Hippocampal formation (tissue), 2 donors: Measurements from ENCODE around the gene MESP2.
A peak's percentile ranks its signal among the peaks of the same experiment; 100 is the strongest.

ENCODE experiments used
- DNase-seq, 2 donors: peaks; one replicate each; lab custom pipeline; 2025; lab: John Stamatoyannopoulos, UW

MESP2 gene, protein sequence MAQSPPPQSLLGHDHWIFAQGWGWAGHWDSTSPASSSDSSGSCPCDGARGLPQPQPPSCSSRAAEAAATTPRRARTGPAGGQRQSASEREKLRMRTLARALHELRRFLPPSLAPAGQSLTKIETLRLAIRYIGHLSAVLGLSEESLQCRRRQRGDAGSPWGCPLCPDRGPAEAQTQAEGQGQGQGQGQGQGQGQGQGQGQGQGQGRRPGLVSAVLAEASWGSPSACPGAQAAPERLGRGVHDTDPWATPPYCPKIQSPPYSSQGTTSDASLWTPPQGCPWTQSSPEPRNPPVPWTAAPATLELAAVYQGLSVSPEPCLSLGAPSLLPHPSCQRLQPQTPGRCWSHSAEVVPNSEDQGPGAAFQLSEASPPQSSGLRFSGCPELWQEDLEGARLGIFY

DNA sequence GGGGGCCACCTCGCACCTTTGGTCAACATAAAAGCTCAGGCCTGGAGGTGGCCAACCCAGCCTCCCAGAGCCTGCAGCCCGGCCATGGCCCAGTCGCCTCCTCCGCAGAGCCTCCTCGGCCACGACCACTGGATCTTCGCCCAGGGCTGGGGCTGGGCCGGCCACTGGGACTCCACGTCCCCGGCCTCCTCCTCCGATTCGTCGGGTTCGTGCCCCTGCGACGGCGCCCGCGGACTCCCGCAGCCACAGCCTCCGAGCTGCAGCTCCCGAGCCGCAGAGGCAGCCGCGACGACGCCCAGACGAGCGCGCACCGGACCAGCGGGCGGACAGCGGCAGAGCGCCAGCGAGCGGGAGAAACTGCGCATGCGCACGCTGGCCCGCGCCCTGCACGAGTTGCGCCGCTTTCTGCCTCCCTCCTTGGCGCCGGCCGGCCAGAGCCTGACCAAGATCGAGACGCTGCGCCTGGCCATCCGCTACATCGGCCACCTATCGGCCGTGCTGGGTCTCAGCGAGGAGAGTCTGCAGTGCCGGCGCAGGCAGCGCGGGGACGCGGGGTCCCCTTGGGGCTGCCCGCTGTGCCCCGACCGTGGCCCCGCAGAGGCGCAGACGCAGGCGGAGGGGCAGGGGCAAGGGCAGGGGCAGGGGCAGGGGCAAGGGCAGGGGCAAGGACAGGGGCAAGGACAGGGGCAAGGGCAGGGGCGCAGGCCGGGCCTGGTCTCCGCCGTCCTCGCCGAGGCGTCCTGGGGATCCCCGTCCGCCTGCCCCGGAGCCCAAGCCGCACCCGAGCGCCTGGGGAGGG is at the start of gene MESP2:
MESP2 (plus strand) TSS at position 59 of the 799 bp plus-strand sequence; CDS start at position 85, 26 bp downstream.
- DNase-seq = peak in 1 of 2 donors; percentile 66

DNA sequence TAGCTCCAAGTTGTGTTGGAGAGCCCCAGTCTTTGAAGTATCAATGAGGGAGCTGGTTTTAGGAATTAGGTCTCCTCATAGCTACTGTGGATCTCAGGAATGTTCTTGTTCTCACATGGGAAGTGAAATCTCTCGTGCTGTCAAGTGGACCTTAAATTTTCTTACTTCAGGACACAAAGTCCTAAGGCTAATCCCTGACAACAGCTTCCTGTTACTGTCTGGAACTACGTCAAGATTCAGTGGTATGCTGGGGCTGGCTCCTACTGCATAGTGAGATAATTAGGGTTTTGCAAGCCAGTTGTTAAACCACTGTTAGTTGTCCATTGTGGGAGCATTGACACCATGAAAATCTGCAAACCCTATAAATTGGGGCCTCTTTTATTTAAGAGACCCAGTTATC is 47.9 kb upstream of the MESP2 start:
- no peak for DNase-seq

DNA sequence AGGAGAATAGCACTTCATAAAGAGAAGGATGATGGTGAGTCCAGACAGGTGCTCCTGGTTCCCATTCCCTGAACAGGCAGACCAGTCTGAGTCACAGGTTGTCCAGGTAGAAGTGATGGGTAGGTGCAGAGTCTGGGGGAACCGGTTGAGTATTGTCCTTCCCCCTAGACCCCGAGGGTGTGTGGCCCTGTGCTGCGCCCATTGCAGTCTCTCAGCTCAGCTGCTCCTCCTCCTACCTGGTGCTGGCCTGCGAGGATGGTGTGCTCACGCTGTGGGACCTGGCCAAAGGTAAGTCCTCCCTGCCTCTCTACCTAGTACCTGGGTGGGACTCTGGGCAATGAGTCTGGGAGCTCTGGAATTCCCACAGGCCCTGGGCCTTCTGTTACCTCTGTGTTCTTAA is 44.9 kb upstream of the MESP2 start:
- no peak for DNase-seq

DNA sequence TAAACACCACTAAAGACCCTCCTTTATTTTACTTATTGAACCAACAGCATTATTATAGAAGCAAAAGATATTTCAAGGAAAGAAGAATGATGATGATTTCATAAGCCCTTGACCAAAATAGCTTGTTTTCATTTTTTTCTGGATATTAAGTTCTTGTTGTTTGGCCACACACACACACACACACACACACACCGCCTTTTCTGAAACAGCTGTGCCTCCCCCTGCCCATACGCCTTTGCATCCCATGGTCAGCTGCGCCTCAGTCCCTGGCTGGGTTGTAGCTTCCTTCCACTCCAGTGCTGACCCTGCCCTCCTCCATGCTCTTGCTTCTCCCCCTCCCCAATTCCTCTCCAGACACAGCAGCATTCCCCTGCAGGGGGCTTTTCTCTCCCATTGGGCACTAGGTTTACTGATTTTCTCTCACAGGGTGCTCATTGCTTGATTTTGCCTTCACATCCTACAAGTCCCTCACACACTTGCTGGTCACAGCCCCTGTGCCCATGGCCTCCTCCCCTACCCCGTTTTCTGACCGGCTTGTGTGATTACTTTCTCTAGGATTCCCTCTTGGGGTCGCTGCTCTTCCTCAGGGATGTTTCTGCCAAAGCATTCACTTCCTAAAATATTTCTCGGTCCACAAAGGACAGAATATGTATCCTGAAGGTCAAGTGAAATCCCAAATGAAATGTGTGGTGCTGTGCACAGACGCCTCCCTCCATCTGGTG is 43.5 kb upstream of the MESP2 start:
- no peak for DNase-seq

DNA sequence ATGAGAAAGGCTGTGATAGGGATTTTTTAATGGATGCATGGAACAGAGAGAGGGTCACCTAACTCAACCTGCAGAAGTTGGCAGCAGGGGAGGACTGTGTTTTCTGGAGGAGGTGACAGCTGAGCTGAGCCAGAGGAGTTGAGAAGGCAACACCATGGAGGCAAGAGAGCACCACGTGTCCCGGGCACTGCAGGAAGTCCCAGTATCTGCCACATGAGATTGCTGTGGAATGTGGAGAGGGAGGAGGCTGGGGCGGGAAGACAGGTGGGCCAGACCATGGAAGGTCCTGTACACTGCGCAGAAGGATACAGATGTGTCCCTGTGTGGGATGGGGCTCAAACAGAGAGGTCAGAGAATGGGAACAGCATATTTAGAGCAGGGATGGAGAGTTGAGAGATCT is 40.4 kb upstream of the MESP2 start:
- DNase-seq = no peak

DNA sequence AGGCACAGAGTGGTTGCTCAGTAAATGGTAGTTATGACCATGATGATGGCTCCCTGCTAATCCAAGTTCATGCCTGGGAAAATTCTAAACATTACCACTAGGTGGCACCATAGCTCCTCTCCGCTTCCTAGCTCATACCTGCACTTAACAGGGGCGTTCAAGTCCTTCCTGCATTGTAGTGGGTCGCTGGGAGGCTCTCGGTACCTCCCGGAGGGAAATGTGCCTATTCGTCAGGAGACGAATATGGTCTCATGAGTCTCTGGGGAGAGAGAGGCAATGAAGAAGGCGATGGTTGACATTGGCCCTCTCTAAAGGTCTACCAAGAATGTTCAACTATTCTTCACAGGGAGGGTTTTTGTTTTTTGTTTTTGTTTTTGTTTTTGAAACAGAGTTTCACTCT is 36.0 kb upstream of the MESP2 start:
- DNase-seq = peak; percentile 17 to 55

DNA sequence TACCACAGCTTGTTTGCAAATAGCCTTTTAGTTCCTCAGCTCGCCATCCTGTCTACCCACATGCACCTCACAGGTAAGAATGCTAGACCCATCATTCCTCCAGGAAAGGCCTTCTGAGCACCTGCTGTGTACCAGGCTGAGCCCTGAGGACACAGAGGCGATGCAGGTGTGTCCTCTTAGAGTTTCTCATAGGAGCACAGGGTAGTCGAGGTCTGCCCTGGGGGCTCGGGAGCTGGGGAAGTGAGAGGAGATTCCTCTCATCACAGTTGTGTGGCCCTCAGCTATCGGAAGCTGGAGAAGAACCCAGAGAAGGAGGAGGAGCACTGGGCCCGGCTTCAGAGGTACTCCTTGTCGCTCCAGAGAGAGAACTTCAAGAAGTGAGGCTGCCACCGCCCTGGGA is 33.1 kb upstream of the MESP2 start:
- DNase-seq = no peak

DNA sequence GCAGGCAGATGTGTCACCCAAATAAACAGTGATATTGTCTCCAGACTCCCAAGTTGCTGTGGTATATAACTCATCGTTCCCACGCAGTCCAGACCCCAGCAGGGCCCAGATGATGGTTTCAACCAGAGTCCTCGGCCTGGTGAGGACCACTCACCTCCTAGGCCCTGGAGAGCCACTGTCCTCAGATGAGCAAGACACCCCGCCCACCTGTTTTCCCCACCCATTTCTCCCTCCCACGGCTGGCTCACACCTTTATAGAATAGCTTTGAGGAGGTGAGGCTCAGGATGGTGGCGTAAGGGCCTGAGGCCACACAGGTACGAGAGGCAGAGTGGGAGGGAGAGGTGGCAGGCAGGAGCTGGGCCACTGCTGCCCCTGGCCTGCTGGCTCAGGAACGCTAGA is 32.5 kb upstream of the MESP2 start:
- DNase-seq = no peak

DNA sequence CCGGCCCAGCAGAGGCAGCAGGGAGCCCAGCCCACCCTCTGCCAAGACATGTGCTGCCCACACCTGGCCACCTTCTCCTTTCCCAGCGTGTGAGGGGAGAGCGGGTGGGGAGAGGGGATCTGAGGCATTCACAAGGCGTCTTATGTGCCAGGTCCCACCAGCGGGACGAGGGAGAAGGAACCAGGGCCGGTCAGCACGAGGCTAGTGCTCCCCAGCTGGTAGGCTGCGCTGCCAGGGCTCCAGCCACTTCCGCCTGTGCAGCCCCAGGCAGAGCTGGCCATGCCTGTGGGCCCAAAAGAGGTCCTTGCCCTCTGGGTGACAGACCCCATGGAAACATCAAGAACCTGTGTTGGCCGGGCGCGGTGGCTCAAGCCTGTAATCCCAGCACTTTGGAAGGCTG is 31.0 kb upstream of the MESP2 start:
- DNase-seq = no peak

DNA sequence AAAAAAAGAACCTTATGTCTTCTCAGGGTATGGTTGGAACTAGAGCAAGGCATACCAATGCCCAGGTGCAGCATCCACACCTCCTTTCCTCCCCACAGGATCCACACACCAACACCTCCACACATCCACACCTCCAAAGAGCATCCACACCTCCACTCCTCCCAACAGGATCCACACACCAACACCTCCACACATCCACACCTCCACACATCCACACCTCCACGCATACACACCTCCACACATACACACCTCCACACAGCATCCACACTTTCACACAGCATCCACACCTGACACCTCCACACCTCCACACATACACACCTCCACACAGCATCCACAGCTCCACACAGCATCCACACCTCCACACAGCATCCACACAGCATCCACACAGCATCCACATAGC is 30.4 kb upstream of the MESP2 start:
- no peak for DNase-seq

DNA sequence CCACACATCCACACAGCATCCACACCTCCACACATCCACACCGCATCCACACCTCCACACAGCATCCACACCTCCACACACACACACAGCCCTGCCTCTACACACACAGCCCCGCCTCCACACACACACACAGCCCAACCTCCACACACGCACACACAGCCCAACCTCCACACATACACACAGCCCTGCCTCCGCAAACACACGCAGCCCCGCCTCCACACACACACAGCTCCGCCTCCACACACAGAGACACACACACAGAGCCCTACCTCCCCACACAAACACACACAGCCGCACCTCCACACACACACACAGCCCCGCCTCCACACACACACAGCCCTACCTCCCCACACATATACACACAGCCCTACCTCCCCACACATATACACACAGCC is 29.7 kb upstream of the MESP2 start:
- DNase-seq = no peak

DNA sequence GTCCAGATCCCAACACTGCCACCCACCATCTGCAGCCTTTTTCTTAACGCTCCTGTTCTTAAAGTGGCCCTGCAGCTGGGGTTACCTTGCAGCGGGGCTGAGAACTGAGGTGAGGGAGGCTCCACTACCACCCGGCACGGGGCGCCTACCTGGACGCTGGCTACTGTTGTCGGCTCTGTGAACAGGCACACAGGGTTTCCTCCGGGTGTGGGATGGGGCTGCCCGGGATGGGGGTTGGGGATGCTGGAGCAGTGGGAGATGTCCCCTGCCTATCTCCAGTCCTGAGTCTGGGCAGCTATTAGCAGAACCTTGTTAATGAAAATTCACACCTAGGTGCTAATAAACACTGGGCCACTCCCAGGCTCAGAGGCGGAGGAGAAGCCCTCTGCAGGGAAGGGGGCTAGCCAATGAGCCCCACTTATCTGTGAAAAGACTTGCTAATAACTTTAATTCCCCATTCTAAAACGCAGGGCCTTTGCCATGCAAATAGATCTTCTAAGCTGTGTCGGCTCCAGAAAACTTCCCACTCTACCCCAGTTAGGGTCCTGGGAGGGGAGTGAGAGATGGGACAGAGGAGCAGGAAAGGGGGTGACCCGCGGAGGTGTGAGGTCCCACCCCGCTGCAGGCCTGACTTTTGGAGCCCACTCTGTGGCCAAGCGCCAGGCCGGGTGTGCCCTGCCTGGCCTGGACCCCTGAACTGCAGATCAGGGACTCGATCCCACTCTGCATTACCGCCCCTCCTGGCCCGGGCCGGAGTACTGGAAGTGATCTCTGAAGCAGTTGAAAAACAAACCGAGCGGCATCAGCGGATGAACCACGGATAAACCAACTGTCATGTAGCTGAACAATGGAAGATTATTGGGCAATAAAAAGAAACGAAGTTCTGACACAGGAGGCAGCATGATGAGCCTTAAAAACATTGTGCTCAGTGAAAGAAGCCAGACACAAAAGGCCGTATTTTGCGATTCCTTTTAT is 28.1 kb upstream of the MESP2 start:
- no peak for DNase-seq

DNA sequence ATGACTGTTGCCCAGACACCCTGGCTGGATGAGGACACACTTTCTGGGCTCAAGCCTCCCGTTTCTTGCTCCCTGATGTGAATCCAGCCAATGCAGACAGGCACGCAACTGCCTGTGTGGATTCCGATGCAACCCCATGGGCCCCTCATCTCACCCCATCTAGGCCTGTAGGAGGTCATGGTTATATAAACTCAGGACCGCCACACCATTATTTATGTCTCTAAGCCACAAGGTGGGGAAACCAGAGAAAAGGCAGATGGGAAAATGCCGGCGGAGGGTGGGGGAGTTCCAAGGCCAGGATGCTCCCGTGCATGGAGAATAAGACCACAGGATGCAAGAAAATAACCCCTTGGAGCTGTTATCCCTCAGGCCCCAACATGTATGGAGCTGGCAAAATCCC is 27.1 kb upstream of the MESP2 start:
- no peak for DNase-seq

DNA sequence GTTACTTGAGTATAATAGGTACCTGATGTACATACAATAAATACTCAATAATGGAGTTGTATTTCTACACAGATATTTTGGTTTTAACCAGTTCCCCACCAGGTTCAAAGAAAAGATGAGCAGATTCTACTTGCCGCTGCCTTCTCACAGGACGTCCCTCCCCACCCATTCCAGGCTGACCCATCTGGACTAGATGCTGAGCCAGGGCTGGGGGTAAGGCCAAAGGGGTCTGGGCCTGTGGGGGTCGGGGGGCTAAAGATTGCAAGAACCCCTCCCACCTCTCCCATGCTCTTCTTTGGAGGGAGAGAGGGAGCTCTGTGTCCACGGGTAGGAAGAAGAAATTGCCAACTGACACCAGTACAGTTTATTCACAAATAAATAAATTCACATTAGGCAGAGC is 26.6 kb upstream of the MESP2 start:
- DNase-seq = no peak

DNA sequence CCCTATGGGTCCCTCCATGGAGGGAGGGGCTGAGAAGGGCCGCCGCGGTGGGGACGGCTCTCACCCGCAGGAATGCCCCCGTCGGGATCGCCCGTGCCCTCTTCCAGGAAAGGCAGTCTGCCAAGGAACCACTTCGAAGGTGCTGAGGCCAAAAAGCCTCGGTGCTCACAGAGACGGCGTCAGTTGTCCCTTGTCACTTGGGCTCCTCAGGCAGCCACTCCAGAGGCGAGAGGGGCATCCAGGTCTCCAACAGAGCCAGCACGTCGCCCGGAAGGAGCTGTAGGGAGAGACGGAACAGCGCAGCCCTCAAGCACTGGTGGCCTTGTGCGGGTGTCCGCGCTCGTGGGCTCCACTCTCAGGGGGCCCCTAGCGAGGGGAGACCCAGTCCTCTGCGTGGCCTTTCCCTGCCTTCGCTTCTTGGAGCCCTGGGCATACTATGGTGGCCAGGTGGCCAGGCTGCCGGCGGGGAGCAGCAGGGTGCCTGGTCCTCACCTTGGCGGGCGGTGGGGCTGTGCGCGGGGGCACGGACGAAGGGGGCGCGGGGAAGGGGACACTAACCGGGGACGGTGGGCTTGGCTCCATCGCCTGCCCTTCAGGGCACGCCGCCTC is 26.1 kb upstream of the MESP2 start:
- DNase-seq = no peak

DNA sequence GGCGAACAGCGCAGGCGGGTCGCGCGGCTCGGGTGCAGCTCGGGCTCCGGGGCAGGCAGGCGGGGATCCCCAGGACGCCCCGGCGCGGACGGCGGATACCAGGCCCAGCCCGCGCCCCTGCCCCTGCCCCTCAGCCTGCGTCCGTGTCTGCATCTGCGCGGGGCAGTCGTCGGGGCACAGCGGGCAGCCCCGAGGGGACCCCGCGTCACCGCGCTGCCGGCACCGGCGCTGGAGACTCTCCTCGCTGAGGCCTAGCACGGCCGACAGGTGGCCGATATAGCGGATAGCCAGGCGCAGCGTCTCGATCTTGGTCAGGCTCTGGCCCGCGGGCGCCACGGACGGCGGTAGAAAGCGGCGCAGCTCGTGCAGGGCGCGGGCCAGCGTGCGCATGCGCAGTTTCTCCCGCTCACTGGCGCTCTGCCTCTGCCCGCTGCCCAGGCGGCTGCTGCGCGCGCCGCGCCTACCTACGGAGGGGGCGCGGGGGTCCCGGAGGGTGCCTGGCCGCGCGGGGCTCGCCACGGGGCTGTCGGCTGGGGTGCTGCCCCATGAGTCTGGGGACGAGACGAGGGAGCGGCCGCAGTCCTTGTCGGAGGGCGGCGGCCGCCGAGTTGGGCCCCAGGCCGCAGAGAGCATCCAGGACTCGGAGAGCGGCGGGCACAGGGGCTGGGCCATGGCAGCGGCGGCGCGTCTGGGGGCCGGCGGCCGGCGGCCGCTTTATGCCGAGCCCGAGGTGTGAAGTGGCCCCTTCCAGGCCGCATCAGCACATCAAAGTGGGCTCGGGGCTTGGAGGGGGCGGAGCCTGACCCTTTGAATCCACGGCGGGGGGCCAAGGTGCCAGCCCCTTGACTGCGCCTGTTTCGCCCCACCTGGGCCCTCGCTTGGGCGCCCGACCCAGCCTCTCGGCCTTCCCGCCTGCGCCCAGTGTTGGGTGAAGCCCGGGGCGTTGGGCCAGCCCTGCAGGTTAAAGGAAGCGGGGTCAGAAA is 25.3 kb upstream of the MESP2 start, which contains the start of gene MESP1:
MESP1 (minus strand) TSS at position 690 of the 983 bp plus-strand sequence; CDS start at position 672, 18 bp downstream.
- DNase-seq = peak; percentile 82 to 89

DNA sequence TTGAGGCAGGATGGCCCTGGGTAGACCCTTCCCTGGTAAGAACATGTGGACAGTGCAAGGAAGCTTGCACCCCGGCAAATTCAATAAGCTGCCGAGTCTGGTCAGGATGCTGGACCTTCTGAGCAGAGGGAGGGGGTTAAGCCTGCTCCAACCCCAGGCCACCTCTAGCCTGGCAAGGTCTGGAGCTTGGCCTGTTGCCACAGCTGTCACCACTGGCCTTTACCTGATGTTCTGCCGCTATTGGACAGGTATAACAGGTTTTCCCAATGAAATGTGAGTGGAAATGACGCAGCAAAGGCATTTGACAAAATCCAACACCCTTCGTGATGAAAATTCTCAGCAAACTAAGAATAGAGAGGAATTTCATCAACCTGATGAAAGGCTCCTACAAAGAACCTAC is 24.4 kb upstream of the MESP2 start:
- DNase-seq = no peak

DNA sequence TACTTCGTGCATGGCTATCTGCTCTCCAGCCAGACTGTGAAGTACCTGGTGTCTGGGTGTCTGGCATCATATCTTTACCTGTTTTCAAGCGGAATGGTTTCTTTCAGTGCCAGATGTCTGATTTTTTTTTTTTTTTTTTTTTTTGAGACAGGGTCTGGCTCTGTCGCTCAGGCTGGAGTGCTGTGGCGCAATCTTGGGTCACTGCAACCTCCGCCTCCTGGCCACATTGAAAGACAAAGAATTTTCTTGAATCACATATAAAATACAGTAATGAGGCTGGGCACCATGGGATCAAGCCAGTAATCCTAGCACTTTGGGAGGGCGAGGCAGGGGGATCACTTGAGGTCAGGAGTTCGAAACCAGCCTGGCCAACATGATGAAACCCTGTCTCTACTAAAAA is 22.3 kb upstream of the MESP2 start:
- no peak for DNase-seq

DNA sequence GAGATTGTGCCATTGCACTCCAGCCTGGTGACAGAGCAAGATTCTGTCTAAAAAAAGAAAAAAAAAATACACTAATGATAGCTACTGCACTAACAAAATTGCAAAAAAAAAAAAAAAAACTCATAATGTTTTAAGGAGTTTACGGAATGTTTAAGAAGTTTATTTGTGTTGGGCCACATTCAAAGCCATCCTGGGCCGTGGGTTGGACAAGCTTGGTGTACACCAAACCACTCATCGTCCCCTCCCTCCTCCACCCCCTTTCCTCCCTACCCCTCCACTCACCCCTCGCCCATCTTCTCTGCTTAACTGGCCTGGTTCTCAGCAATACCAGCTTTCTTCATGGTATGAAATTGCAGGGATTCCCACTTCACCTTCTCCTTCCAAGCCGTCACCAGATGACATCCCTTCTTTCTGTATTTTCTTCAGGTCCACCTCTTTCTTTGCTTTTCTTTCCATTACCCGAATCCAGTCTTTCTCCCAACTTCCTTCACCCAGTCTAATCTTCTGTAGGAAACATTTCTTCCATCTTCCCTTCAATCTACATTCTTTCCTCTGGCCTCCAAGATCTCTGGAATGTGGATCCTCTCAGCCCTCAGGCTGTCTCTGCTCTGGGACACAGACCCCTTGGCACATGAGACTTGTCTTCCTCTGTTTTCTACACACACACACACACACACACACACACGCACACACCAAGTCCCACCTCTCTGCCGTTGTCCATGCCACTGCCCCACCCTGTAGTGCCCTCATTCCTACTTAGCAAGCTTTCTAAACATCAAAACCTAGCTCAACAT is 21.6 kb upstream of the MESP2 start:
- DNase-seq = no peak
